GM21447 (cell line): ENCODE data around the gene ANKRD66.
"Not testable (repeated sequence)": the region's sequence is repeated elsewhere in the genome, so short reads cannot be mapped to it uniquely, and the experiment has no call there.

ENCODE experiments used
- ATAC-seq: cut with Tn5 transposase; IDR thresholded peaks from one replicate; pipeline ENCODE4 v1.9.1; 2021; ENCODE audit not compliant: unreplicated experiment

Gene ANKRD66

DNA sequence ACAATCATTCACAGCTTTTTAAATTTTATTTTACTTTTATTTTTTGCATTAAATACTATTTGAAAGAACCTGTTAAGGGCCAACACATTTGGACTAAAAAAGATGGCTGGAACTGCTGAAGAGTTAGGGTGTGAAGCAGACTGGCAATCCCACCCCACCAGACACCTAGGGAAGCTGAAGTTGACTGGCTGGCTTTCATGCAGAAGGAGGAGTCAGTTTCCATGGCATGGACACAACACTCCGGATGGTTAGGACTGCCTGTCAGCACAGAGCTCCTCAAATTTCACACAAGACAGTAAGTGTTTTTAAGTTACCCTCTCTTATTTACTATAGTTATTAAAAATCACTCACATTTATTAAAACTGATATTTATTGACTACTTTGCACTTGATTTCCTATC, at the start of gene ANKRD66:
TSS of gene ANKRD66 (plus strand) at position 238 of the 400 bp plus-strand sequence. CDS start 5,016 bp downstream, outside the sequence.
- no peak for ATAC-seq

DNA sequence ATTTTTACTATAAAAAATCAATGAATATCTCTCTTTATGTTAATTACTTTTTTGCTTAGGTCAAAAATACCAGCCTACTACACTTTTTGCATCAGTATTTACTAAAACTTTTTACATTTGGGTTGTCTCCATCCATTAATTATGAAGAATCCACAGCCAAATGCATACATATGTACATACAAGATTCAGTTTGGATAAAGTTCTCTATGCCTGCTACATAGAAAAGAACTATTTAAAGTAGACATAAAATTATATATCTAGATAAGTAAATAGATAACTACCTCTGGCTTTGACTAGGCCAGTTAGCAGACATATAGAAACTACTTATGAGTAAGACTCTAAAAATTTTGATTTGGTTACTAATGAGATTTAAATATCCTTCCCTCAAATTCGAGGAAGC, 46.8 kb upstream of the ANKRD66 start:
- ATAC-seq: no peak

DNA sequence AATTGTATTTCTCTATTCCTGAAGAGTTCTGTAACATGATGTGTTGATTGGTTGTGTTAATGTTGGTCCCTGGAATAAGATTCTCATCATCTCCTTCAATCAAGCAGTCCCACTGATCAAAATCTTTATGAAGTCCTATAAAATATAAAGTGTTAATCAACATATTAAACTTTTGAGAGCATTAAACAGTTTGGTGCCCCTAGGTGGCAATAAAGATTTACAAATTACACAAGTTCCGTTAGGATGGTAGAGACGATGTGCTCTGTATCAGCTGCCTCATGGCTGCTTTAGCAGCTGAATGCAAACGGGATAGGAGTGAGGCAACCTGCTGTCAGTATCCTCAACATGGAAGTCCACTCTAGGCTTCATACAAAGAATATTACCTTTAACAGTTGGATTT, 42.2 kb upstream of the ANKRD66 start:
- no peak for ATAC-seq

DNA sequence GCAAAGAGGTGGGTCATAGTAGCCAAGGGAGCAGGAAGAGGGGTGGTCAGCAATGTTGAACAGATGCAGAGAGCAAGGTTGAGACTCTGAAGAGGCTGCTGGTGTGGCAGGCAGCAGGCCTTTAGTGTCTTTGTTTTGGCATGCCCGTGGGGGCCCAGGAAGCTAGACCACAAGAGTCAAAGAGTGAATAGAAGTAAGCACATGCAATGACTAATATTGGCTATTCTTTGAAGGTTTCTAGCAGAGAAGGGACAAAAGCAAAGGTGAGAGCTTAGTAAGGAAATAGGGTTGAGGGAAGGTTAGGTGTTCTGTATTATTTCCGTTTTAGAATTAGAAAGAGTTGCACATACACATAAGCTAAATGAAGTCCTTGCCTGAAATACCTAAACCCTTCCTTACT, 40.3 kb upstream of the ANKRD66 start:
- ATAC-seq: no peak

DNA sequence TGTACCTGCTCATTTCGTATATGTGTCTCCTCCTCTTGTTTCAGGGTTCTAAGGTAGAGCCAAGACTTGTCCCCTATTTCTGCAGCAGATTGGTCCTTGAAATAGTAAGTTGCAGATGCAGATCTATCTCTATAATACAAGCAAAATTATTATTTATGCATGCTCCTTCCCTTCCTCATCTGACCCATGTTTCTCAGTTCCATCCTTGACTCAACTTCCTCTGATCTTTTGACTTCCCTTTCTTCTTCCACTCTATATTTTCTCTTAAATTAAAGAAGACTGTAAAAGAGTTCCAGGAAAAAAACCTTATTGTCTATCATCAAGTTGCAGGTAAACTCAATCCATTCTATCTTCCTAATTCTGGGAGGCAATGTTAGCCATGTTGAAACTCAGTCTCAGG, 35.2 kb upstream of the ANKRD66 start:
- ATAC-seq: no peak

DNA sequence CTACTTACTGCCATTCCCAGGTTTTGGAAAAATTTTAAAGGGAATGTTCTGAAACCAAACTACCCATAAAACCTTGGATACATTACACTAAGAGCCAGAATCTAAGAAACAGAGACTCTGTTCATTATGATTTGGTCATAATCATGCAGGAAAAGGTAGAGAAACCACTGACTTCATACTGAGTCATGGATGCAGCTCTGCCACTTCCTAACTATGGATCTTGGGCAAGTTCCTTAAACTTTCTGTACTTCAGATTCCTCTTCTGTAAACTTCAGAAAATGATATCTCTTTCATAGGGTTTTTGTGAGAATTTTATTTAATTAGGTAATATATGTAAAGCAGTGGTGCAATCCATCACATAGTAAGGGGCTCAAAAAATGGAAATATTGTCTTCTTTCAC, 31.6 kb upstream of the ANKRD66 start:
- no peak for ATAC-seq

DNA sequence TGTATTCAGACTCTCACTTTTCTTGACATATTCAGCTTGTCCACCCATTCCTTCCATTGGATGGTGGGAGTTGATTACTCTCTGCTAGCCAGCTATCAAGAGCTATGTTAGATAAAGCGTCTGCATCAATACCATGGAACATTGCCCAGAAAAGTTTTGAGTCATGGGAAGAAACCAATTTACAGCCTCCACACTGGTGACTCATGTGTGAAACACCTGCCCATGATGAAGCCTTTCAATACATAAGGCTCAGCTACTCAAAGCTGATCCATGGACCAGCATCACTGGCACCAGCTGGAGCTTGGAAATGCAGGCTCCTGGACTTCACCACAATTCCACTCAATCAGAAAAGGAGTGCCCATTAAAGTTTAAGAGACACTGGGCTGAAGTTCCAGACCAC, 27.6 kb upstream of the ANKRD66 start:
- no peak for ATAC-seq

DNA sequence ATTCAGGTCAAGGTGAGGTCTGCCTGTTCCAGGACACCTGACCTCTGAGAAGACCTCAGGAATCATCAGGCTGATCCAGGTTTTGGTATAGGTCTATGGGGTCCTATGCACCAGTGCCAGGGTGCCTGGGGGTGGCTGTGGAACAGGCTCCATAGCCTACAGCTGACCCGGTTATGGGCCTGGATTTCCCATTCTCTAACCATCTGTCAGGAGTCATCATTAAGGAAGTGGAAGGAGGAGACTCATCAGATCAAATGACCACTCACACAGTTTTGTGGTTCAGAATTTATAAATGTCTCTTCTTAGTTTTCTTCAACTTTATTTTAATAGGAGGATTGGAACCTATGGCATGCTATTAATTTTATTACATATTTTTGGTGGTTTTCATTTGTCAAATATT, 26.3 kb upstream of the ANKRD66 start:
- ATAC-seq: no peak

DNA sequence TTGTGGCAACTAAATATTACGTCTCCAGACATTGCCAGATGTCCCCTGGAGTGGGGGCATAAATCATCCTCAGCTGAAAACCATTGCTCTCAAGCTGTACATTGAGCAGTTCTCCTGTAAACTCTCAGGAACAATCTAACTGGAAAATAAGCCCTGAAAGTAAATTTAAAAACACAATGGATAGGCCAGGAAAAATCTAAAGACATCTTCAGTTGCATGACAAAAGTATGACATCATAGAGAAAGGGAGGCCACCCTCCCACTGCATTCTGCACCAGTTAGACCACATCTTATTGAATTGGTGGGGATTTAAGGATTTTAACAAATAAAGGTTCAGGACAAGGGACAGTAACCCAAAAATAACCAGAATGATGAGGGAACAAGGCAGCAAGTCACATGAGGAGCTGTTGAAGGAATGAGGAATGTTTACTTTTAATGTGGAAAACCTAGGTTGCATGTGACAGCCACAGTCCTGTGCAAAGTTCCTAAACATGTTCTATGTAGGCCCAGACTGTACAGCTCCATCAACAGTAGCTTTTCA, 16.9 kb upstream of the ANKRD66 start:
- no peak for ATAC-seq

DNA sequence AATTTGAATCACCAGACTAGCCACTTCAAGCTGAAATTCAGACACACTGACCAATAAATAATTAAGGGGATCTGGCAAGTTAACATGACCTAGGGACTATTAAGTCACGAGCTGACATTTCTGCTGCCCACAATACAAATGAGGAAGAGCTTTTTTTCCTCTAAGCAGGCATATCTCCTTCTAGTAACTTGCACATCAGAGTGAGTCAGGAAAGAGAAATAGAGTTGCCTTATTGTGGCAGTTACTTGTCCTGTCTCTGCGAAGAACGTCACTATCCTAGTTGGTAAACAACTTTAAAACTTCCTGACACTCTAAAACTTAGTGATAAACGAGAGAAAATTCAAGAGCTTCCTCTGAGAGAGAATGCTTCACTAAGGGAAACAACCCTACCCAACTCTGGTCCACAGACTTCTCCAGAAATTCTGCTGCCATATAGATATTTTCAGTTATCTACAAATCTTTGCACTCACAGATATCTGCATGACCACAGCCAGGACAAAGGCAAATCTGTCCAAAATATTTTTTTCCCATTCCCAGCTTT, 15.7 kb upstream of the ANKRD66 start:
- ATAC-seq: no peak

DNA sequence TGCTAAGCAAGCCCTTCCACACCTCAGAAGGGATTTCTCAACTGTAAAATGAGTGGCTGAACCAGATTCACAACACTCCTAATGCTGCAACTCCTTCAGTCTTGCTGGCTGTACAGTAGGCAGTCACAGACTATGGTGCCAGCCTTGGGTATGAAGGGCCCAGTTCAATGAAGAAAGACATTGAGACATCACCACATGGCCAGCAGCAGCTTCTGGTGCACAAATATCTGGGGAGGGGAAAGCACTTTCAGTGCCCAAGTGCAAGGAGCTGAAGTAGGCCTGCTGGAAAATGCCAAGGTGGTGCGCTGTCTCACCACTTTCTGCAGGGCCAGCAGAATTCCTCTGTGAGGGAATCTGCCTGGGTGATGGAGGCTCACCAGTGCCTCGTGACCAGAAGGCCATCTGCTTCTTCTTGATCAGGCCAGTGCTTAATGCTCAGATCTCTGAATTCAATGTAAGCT, 13.4 kb upstream of the ANKRD66 start:
- no peak for ATAC-seq

DNA sequence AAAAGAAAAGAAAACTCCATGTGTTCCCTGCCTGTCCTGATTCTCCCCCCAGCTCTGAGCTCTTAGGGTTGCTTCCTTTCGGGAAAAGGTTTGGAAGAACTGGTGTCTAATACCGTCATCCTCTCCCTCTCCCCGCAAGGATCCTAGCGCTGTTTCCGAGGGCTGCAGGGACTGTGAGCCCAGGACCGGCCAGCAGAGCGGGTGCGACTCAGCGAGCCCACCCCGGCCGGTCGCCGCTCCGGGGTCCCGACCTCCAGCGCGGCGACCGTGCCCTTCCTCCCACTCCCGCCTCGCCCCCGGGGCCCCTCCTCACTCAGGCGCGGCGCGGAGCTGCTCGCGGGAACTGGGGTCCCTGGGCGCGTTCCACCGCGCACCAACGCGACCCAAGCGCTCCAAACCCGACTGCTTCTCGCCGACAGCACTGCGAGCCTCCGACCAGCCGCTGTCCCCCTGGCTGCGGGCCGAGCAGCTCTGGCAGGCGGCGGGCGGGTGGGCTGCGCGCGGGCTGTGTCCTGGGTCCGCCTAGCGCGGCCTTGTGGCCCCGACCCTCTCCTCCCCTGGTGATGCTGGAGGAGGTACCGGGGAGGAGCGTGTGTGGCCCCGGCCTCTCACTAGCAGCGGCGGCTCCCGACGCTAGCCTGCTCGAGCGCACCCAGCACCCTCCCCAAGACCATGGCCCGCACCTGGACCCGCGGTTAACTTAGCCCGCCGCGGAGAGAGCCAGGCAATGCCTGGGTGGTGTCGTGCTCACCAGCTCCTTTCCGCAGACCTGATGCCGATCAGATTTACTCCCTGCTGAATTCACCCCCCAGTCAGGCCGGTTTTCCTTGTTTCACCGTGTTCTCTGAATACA, 11.6 kb upstream of the ANKRD66 start, which contains the start of gene PLA2G7:
TSS of gene PLA2G7 (minus strand) at position 509 of the 853 bp plus-strand sequence. CDS start 12,484 bp downstream, outside the sequence.
- ATAC-seq: no peak

DNA sequence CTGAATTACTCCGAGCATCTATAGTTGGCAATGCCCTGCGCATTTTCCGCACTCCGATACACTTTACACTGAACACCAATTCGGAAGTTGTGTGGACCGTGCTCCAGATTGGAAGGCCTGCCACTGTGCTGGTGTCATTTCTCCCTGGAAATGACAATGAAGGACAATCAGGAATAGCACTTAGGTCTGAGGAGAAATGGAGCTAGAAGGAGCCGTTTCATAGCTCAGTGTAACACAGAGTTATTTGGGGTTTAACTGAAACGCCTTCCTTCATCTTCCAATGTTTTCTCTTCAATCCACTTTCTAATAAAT, 11.1 kb upstream of the ANKRD66 start:
- ATAC-seq: no peak

DNA sequence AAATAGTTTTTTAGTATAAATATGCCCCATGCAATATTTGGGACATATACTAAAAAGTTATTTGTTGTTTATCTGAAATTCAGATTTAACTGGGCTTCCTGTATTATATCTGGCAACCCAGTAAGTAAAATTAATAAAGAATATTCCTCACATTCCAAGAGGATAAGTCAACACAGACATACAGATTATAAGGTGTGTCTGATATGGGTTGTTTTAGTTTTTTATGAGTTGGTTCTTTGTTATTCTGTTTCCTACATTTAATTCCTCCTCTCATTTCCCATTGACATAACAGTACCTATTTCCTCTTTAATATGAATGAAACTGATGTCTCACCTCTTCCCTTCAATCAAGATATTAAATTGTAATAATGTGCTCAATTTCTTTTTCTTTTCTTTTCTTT, 9.8 kb upstream of the ANKRD66 start:
- ATAC-seq: no peak

DNA sequence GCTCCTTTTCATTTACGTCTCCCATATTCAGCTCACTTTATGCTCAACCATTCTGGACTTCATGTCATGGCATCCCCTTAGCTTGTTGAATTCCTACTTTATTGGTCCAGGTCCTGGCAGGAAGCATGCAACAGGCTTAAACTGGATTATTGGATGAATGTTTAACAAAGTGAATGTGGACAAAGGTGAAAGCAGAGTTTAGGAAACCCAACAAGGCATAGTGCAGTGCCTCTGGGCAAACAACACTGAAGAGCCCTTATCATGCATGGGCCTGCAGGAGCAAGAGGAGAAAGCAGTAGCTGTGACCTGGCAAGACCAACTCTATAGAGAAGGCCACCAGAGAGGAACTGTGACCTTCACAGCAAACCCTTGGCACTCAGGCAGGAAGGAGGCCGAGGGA, 5.3 kb upstream of the ANKRD66 start:
- ATAC-seq: no peak

DNA sequence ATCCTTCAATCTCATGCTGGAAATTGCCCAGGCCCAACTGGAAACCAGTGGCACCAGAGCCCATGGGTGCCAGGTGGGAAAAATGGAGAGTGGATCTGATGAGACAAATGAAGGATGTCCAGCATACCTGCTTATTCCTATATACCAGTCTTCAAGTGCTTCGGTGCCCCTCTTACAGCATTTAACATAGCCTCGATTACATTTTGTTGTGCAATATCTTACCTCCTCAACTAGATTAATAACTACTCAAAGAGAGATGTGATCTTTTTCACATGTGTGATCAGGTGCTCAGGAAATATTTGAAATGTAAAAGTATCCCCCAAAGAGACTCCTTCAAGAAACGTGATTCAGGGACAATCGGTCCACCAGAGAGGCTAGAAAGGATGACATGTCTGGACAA, 4.8 kb upstream of the ANKRD66 start:
- ATAC-seq: no peak

DNA sequence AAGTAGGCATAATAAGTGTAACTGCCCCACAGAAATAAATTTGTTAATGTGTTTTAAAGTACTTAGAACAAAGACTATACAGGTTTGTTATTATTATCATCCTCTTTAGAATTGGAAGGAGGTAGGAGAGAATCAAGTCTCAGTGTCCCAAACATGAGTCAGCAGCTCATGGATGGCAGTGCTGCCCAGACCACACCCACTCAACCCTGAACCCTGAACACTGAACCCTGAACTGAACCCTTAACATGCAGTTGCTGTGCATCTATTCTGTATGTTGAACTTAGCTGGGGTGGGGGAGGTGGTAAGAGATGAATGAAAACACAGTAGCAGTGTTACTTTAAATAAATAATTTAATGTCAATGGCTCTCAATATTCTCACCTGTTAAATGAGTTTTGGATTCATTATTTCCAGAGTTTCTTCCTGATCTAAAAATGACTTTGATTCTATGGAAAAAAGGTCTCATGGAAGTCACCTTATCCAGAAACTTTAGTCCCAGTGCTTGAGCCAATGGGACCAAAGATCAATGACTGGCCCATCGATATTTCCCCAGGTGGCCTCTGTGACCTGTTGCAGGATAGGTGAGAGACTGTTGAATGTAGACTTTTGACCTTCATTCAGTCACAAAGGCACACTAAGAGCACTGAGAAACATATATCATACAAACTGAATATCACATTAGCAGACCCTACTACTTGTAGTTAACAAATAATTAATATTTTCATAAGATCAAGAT, 3.1 kb upstream of the ANKRD66 start:
- ATAC-seq: no peak

DNA sequence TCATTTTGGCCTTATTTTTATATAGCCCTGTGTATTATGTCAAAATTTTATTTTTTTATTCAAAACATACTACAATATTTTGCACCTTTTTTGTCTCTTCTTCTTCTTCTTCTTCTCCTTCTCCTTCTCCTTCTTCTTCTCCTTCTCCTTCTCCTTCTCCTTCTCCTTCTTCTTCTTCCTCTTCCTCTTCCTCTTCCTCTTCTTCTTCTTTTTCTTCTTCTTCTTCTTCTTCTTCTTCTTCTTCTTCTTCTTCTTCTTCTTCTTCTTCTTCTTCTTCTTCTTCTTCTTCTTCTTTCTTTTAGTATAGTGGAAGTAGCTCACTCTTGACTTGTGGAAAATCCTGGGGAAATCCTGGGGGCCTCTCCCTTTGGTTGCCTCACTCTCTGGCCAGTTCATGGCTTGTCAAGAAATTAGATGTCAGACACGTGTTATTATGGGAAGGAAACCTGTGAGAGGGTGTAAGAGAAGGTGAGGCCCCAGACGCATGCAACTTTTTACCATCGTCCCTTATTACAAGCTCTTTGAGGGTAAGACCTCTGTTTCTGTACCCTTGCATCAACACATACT, 2.5 kb upstream of the ANKRD66 start:
- ATAC-seq: not testable (repeated sequence)

DNA sequence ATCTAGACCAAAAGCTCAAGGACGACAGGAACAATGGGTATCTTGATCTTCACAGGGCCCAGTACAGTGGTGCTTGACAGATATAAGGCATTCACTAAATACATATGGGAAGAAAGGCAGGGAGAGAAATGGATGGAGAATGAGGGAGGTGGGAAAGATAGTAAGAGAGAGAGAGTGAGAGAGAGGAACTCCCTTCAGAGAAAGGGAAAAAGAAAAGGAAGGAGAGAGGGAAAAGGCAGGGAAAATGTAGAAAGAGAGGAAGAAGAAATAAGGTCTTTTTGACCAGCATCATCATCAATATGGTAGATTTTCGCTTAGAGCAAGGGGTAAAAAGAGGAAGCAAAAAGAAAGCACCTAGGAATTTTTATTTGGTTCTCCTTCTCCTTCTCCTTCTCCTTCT, 760 bp upstream of the ANKRD66 start:
- ATAC-seq: no peak

DNA sequence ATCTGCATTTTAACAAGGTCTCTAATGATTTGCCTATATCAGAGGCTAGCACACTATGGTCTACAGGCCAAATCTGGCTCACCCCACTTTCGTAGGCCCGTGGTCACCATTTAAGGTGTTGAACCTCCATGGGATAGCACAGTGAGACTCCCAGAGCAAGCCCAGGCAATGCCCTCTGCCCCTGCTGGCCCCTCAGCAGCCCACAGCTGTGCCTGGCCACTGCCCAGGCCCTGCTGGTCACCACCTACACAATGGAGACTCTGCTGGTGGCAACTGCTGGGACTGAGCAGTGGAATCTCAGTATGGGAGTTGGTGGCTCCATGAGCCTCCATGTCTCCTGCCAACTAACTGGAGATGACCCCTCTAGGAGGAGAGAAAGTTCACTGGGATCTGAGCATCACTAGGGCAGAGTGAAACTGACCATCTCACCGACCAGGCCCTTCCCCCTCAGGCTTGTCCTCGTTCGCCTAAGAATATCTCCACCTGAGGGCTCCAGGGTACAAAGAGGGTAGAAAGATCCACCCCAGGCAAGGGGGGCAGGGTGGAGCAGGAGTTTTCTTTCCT, 2.3 kb downstream of the ANKRD66 start:
- no peak for ATAC-seq

DNA sequence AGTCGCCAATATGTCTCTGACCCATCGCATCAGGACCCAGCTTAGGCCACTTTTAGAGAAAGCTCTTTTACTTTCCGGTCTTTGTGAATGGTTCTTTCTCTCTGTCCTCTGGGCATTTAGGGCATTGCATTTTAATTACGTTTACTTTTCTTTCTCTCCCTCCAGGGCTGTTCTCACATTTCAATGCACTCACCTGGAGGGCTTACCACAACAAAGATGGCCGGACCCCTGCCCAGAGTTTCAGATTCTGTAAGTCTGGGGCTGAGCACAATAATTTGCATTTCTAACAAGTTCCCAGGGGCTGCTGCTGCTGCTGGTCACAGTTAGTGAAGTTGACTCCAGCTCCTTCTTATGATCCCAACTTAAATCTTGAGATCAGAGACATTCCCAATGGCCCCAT, 3.0 kb downstream of the ANKRD66 start:
- ATAC-seq: no peak
